C4-2B (cell line): ENCODE measurements around the gene MAP3K13.

ENCODE experiments used
- CTCF ChIP-seq: fragments of 450-650 bp; conservative IDR thresholded peaks from 2 replicates; pipeline ENCODE4 v1.5.1; 2017; ENCODE audit warnings: mild to moderate bottlenecking
- ZFX ChIP-seq: fragments of 450-650 bp; IDR thresholded peaks from 2 replicates; pipeline ENCODE4 v1.6.1; 2017

GRCh38 chr3:185424435-185424834 lies 61.5 kb downstream of the MAP3K13 start:
- no peak for TF ChIP-seq CTCF
- no peak for TF ChIP-seq ZFX
